GOT3 (cell line): ENCODE data around the gene NCDN.
"Not testable (repeated sequence)": the region's sequence is repeated elsewhere in the genome, so short reads cannot be mapped to it uniquely, and the experiment has no call there.

Experiments
- DNase-seq: peaks from one replicate; lab custom pipeline; 2025; ENCODE audit warnings: mixed read lengths; lab: John Stamatoyannopoulos, UW

The NCDN gene

GRCh38 chr1:35570589-35571137 is 13.1 kb downstream of the NCDN start:
- DNase-seq = no peak

DNA sequence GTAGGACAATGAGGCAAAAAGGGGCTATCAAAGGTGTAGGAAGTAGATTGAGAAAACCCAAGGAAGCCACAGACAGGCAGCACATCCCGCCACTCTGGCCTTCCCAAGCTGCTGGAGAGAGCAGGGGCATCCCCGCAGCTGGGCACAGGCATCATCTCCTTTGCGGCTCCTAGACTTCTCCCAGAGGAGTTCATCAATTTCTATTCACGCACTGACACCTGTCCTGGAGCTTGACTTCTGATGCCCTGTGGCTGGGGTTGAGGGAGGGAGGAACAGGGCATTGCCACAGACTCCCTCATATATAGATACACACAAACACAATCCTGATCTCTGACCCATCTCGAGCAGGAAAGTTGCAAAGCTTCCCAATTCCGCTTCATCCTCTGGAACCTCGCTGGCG is 13.7 kb downstream of the NCDN start:
- no peak for DNase-seq

DNA sequence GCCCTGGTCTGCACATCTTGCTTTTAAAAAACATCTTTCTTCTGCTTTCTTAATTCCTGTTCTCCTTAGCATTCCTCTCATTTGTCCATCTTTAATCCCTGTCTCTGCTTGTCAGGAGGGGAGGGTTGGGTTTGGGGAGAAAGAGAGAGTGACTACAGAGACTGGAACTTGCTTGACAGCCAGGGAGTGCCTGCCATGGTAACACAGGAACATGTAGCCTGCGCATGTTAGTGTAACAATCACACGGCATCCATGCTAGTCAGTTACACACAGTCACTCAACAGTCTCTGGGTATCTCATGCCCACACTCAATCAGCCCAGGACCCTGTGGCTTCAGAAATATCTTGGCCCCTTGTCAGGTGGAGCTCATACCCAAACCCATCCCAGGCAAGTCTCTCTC is 14.7 kb downstream of the NCDN start:
- DNase-seq = no peak

DNA sequence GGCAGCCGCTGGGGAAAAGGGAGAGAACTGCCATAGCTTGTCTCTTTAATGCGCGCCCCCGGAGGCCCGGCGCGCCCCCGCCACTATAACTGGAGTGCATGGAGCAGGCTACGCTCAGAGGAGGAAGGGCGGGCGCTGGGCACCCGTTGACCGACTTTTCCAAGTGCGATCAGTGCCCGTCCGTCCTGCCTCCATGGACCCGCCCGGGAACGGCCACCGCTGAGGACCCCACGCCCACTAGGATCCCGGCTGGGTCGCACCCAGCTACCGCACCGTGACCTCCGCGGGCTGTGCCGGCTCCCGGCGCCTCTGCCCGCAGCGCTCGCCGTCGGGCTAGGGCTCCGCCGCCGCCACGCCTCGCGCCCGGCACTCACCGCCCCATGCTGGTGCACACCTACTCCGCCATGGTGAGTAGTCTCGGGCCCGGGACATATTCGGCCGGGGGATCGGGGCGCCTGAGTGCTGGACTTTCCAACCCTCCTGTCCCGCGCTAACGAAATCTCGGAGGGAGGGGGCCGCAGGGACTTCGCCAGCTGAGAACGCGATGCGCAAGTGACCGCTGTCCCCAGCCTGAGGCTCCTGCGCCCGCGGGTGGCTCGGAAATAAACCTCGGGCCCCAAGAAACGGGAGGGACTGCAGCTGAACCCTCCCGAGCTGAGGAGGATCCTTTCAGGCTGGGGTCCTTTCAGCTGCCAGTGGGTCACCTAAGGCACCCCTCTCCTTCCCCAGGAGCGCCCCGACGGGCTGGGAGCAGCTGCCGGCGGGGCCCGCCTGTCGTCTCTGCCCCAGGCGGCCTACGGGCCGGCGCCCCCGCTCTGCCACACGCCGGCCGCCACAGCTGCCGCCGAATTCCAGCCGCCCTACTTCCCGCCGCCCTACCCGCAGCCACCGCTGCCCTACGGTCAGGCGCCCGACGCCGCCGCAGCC is 15.9 kb downstream of the NCDN start, which contains the start of gene TFAP2E:
TFAP2E (plus strand) TSS at position 117 of the 927 bp plus-strand sequence; CDS start at position 381, 264 bp downstream.
- DNase-seq = no peak

- DNase-seq = no peak
Measured at GRCh38 chr1:35574125-35574654, 16.6 kb downstream of the NCDN start.

GRCh38 chr1:35574655-35575415 is 17.2 kb downstream of the NCDN start:
- no peak for DNase-seq

- DNase-seq = no peak
Measured at GRCh38 chr1:35575416-35575958, 17.9 kb downstream of the NCDN start.

DNA sequence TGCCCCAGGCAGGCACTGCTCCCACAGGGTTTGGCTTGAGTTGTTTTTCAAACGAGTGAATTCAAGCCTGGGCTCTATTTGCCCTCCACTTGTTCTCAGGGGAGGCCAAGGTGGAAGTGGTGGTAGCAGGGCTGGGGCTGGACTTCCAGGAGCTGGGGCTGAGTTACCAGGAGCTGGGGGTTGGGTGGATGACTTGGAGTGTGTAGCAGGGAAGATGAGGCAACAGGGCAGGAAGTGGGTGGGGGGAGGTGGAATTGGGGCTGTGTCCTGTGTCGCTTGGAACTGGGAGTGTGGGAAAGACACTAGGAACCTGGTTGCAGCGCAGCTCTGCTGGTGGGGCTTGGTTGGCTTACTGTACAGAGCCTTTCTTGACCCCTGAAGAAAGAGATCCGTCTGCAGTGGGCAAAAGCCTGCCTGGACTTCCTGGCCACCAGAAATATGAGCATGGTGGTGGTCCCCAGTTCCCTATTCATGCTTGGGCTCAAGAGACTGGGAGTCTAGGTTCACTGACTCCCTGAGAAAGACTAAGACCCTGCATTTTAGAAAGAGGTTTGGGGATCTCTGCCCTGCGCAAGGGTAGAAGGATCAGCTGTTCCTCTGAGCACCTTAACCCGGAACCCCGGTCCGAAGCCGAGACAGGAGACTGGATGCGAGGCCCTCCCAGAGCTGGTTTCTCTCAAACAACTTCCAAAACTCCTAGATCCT is 18.6 kb downstream of the NCDN start:
- DNase-seq = no peak

GRCh38 chr1:35576766-35577070 is 19.1 kb downstream of the NCDN start:
- not testable (repeated sequence) for DNase-seq

- no peak for DNase-seq
Measured at GRCh38 chr1:35577071-35577998, 19.7 kb downstream of the NCDN start.

DNA sequence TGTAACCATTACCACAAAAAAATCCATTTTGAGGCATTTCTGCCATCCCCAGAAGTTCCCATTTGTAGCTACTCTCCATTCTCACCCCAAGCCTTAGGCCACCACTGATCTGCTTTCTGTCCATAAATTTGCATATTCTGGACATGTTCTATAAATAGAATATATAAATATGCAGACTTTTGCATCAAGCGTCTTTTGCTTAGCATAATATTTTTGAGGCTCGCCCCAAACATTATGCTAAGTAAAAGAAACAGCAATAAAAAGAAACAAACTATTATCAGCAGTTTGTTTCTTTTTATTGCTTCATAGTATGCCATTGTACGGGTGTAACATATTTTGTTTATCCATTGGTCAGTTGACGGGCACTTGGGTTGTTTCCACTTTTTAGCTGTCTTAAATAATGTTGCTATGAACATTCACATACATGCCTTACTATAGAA is 23.4 kb downstream of the NCDN start:
- DNase-seq = no peak

DNA sequence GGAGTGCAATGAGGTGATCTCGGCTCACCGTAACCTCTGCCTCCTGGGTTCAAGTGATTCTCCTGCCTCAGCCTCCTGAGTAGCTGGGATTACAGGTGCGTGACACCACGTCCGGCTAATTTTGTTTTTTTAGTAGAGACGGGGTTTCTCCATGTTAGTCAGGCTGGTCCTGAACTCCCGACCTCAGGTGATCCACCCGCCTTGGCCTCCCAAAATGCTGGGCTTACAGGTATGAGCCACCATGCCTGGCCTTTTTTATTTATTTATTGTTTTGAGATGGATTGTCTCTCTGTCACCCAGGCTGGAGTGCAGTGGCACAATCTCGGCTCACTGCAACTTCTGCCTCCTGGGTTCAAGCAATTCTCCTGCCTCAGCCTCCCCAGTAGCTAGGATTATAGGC is 24.0 kb downstream of the NCDN start:
- not testable (repeated sequence) for DNase-seq

DNA sequence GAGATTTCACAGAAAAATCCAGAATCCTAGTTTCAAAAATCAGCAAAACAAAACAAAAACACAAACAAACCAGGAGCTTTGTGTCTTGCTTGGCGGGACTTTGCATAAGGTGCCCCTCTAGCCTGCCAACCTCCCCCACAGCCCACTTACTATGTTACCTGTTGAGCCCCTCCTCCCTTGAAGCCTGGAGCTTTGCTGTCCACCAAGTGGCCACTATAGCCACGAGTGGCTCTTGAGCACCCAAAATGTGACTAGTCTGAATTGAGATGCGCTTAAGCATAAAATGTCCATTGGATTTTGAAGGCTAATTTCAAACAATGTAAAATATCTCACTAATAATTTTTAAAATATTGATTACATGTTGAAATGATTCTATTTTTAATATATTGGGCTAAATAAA is 27.7 kb downstream of the NCDN start:
- no peak for DNase-seq

GRCh38 chr1:35585805-35586204 is 28.2 kb downstream of the NCDN start:
- DNase-seq = not testable (repeated sequence)

DNA sequence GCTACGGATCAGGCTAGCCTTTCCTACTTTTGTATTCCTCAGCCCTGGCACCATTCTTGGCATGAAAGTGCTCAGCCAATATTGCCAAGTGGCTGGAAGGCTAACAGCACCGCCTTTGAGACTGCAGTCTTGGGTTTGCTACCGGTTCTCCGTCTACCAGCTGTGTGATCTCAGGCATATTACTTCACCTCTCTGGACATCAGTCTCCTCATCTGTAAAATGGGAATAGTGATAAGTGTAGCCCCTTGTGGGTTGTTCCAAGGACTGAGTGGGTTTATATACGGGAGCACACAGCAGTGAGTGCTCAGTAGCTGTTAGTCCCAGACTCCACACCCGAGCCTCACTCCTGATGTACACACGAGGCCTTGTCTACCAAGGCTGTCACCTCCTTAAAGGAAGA is 29.2 kb downstream of the NCDN start:
- no peak for DNase-seq

- no peak for DNase-seq
Measured at GRCh38 chr1:35587736-35588135, 30.1 kb downstream of the NCDN start.

- no peak for DNase-seq
Measured at GRCh38 chr1:35588197-35588910, 30.8 kb downstream of the NCDN start.

DNA sequence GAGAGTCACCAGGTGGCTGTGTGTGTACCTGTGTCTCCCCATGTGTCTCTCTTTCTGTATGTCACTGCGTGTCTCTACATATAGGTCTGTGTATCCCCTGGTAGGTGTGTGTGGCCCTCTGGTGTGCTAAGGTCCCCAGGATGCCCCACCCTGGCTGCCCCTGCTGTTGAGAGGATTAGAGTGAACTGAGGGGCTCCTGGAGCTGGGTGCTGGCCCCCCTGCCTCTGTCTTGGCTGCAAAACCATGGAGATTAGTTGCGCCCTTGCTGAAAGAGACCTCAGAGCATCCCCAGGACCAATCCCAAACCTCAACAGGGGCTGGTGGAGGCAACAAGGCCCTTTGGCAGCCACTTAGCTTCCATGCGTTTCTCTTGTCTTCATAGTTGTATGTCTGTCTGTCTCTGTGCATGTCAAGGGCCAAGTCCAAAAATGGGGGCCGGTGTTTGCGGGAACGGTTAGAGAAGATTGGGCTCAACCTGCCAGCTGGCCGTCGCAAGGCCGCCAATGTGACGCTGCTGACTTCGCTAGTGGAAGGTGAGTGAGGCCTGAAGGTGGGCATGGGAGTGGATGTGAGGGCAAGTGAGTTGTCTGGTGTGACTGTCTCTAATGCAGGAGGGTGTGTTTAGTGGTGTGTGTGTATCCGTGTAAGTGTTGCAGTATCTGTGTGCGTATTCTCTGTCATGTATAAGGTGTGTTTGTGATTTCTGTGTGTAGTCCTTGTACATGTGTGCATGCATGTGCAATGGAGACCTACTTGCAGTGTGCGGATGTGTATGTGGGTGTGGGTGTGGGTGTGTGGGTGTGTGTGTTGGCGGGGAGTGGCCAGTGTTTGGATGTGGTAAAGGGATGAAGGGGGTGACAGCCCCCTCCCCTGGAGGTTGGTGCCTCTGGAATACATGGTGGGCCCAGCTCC is 32.2 kb downstream of the NCDN start:
- no peak for DNase-seq
